MM.1S (cell line): ENCODE results near the gene CEACAM20.

Experiments
- CTCF ChIP-seq: fragments of 300-600 bp; sonication (generic); IDR thresholded peaks from 2 replicates; pipeline ENCODE4 v1.5.1; 2016; ENCODE audit warnings: antibody characterized with exemption, low read length, mixed read lengths
- EZH2phosphoT487 ChIP-seq: fragments of 300-600 bp; sonication (generic); IDR thresholded peaks from 2 replicates; pipeline ENCODE4 v1.6.1; 2018; ENCODE audit warnings: antibody characterized with exemption, low read length

- TF ChIP-seq EZH2phosphoT487 (no peak), CTCF (no peak)
Measured at GRCh38 chr19:44572581-44572900, 43.1 kb upstream of the CEACAM20 start.
